NOMO-1 treated with DMSO at 0.1 percent for 48 hours (cell line): ENCODE measurements around the gene RTN1.

Source experiments
- DNase-seq: peaks from one replicate; lab custom pipeline; 2025; ENCODE audit not compliant: unreplicated experiment; lab: John Stamatoyannopoulos, UW

RTN1 gene

GRCh38 chr14:59811073-59811472 is 59.5 kb downstream of the RTN1 start:
- DNase-seq: no peak

GRCh38 chr14:59803052-59803540 is 67.5 kb downstream of the RTN1 start:
- DNase-seq: no peak

GRCh38 chr14:59788176-59788575 is 82.4 kb downstream of the RTN1 start:
- no peak for DNase-seq

- no peak for DNase-seq
Observed at GRCh38 chr14:59787045-59787674, 83.4 kb downstream of the RTN1 start.

- DNase-seq: no peak
Observed at GRCh38 chr14:59785629-59786028, 84.9 kb downstream of the RTN1 start.

- DNase-seq: no peak
Observed at GRCh38 chr14:59782760-59783159, 87.8 kb downstream of the RTN1 start.

- DNase-seq: no peak
Observed at GRCh38 chr14:59777006-59777579, 93.5 kb downstream of the RTN1 start.

- DNase-seq: no peak
Observed at GRCh38 chr14:59776468-59776867, 94.1 kb downstream of the RTN1 start.

GRCh38 chr14:59772233-59772632 is 98.3 kb downstream of the RTN1 start:
- peak; percentile 13 for DNase-seq

GRCh38 chr14:59771577-59771976 is 99.0 kb downstream of the RTN1 start:
- DNase-seq: no peak

GRCh38 chr14:59769586-59769985 is 101.0 kb downstream of the RTN1 start:
- no peak for DNase-seq

GRCh38 chr14:59768855-59769375 is 101.7 kb downstream of the RTN1 start:
- DNase-seq: no peak

- DNase-seq: no peak
Observed at GRCh38 chr14:59761851-59762250, 108.7 kb downstream of the RTN1 start.

- DNase-seq: no peak
Observed at GRCh38 chr14:59755409-59756135, 115.0 kb downstream of the RTN1 start.

- DNase-seq: no peak
Observed at GRCh38 chr14:59754256-59754655, 116.3 kb downstream of the RTN1 start.

- no peak for DNase-seq
Observed at GRCh38 chr14:59753512-59753911, 117.1 kb downstream of the RTN1 start.

GRCh38 chr14:59751578-59751977 is 119.0 kb downstream of the RTN1 start:
- no peak for DNase-seq

- peak; percentile 30 for DNase-seq
Observed at GRCh38 chr14:59739794-59740193, 130.8 kb downstream of the RTN1 start.

GRCh38 chr14:59728304-59728703 is 142.3 kb downstream of the RTN1 start:
- no peak for DNase-seq

GRCh38 chr14:59727073-59727661 is 143.4 kb downstream of the RTN1 start:
- no peak for DNase-seq

GRCh38 chr14:59711080-59711479 is 159.5 kb downstream of the RTN1 start:
- no peak for DNase-seq
